ENCODE data around the gene NMUR2. TPM values are rescaled to one million over a fixed set of nuclear protein-coding genes. Genes with fewer than 3 reads are reported as not detected.

Gene NMUR2
- total RNA-seq, 6 experiments from 2014 or later = not detected

DNA sequence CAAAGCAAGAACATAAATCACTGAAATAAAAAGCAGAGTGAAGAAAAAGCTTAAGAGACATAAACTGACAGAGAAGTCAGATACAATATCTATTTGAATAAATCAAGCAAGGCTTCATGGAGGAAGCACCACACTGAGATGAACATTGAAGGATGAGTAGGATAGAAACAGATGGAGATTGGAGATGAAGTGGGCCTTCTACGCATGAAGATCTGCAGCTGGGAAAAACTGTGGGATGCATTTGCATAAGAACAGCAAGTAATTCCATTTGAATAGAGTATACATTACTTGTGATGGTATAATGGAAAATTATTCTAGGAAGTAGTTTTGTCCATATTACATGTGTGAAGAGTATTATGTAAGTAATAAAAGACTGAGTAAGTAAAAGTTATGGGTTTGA is 16.5 kb downstream of the NMUR2 start:
- Mint-ChIP-seq H3K9me3 (peaks cover 40% of the 10 kb centered on the region), H3K4me3 (no peak overlapping the region), H3K27me3 (ENCODE audit: insufficient read depth) (no peaks in the 10 kb centered on the region), H3K27ac (no peak overlapping the region), H3K36me3 (ENCODE audit: low read depth) (no peaks in the 10 kb centered on the region), H3K4me1 (ENCODE audit: low read depth) (no peaks in the 10 kb centered on the region)
- no peak for DNase-seq
- TF ChIP-seq, protein P1, sequence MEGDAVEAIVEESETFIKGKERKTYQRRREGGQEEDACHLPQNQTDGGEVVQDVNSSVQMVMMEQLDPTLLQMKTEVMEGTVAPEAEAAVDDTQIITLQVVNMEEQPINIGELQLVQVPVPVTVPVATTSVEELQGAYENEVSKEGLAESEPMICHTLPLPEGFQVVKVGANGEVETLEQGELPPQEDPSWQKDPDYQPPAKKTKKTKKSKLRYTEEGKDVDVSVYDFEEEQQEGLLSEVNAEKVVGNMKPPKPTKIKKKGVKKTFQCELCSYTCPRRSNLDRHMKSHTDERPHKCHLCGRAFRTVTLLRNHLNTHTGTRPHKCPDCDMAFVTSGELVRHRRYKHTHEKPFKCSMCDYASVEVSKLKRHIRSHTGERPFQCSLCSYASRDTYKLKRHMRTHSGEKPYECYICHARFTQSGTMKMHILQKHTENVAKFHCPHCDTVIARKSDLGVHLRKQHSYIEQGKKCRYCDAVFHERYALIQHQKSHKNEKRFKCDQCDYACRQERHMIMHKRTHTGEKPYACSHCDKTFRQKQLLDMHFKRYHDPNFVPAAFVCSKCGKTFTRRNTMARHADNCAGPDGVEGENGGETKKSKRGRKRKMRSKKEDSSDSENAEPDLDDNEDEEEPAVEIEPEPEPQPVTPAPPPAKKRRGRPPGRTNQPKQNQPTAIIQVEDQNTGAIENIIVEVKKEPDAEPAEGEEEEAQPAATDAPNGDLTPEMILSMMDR (IDR thresholded peaks at IDR 0.05) = no peak

DNA sequence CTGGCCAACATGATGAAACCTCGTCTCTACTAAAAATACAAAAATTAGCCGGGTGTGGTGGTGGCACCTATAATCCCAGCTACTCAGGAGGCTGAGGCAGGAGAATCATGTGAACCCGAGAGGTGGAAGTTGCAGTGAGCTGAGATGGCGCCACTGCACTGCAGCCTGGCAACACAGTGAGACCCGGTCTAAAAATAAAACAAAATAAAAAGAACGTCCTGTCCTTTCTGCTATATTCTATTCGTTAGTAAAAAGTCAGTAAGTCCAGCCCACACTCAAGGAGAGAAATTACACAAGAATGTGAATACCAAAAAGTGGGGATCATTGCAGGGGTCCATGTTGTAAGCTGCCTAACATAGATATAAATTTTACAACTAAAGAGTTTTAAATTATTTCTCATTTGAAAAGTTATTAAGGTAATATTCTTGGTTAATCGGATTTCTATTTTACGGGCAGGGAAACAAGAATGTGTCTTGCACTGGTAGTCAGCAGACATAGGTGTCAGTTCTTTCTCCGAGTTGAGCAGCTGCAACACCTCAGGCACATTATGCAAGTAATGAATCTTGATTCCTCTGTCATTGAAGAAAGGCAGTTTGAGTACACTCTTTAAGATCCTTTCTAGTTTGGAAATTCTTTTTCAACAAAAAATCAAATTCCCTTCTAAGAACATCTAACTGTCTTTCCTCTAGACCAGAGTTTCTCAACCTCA is 24.5 kb downstream of the NMUR2 start:
- no peaks in the 10 kb centered on the region for H3K27me3 Mint-ChIP-seq (ENCODE audit: insufficient read depth)
- no peak overlapping the region for H3K27ac Mint-ChIP-seq
- no peak for DNase-seq
- H3K4me1 Mint-ChIP-seq (ENCODE audit: low read depth) = no peaks in the 10 kb centered on the region
- no peaks in the 10 kb centered on the region for H3K36me3 Mint-ChIP-seq (ENCODE audit: low read depth)
- peaks cover 41% of the 10 kb centered on the region for H3K9me3 Mint-ChIP-seq
- H3K4me3 Mint-ChIP-seq = no peak overlapping the region
- TF ChIP-seq, protein P1 (IDR thresholded peaks at IDR 0.05) = no peak

DNA sequence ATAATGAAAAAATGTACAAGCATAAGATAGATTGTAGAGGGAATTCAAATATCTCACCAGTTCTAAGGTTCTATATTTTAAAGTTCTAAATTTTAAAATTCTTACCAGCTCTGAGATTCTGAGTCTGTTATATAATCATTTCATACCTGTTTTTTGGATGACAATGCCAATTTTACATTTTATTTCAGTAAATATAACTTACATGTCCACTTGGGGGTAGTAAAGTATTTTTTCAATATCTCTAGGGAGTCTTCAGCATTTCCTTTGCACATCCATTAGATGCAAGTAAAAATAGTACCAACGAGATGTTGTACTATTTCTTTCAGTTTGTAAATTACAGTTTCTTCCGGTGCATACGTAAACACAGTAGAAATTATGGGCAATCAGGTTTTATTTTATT is 25.7 kb downstream of the NMUR2 start:
- DNase-seq = no peak
- Mint-ChIP-seq H3K4me3 (no peak overlapping the region), H3K9me3 (peaks cover 43% of the 10 kb centered on the region)

DNA sequence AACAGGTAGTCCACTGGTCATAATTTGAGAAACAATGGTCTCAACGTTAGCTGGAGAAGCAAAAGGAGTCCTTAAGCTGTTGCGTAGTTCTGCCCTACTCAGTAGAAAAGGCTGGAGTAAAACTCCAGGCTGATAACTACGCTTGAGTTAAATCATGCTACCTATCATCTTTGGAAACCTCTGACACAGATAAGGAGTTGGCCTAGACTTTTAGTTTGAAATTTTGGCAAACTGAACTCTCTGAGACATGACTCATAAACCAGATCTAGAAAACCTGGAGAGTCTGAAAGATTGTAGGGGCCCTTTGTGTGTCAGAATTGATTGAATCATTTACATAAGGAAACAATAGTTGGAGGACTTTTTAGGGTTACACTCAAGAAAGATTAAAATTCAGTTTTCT is 26.3 kb downstream of the NMUR2 start:
- TF ChIP-seq, protein P1 (IDR thresholded peaks at IDR 0.05) = no peak
- no peak overlapping the region for H3K4me3 Mint-ChIP-seq
- H3K36me3 Mint-ChIP-seq (ENCODE audit: low read depth) = no peaks in the 10 kb centered on the region
- H3K27ac Mint-ChIP-seq = no peak overlapping the region
- no peaks in the 10 kb centered on the region for H3K27me3 Mint-ChIP-seq (ENCODE audit: insufficient read depth)
- peaks cover 37% of the 10 kb centered on the region for H3K9me3 Mint-ChIP-seq
- DNase-seq = no peak
- H3K4me1 Mint-ChIP-seq (ENCODE audit: low read depth) = no peaks in the 10 kb centered on the region

More for the DNA sequence above, 25.7 kb downstream of the NMUR2 start:
- Mint-ChIP-seq H3K36me3 (ENCODE audit: low read depth) (no peaks in the 10 kb centered on the region), H3K27me3 (ENCODE audit: insufficient read depth) (no peaks in the 10 kb centered on the region), H3K4me1 (ENCODE audit: low read depth) (no peaks in the 10 kb centered on the region), H3K27ac (no peak overlapping the region)
- TF ChIP-seq, protein P1 (IDR thresholded peaks at IDR 0.05) = no peak

DNA sequence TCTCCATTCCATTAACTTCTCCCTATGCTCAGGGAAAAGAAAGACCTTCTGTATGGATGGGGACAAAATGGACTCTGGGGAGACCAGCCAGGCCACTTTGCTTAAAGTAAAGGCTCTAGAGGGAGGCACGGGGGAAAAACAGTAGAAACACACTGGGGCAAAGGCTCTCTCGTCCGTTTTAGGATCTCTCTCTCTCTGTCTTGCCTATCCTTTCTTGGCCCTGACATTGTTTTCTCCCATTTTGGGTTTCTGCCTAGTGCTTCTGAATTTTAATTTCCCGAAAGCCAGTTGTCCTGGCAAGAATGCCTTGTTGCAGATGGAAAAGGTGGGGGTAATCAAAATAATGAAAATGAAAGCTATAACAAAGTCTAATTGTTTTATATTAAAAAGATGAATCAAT is 28.2 kb downstream of the NMUR2 start:
- Mint-ChIP-seq H3K27me3 (ENCODE audit: insufficient read depth) (no peaks in the 10 kb centered on the region), H3K4me3 (no peak overlapping the region), H3K36me3 (ENCODE audit: low read depth) (no peaks in the 10 kb centered on the region), H3K27ac (no peak overlapping the region), H3K4me1 (ENCODE audit: low read depth) (no peaks in the 10 kb centered on the region), H3K9me3 (peaks cover 33% of the 10 kb centered on the region)
- no peak for DNase-seq
- TF ChIP-seq, protein P1 (IDR thresholded peaks at IDR 0.05) = no peak
